GM23338 (cell line): ENCODE measurements around the gene SOHLH1. TPM values are rescaled to one million over a fixed set of nuclear protein-coding genes. Genes with fewer than 3 reads are reported as not detected.

Source experiments
- ATAC-seq: fragments of 200-7000 bp; cut with Tn5 transposase; 3 replicates; pipeline ENCODE4 v1.9.1; 2020
- DNase-seq: peaks from one replicate; pipeline ENCODE4 v3.0.0-alpha.2; 2015; ENCODE audit warnings: low spot score
- H2AFZ ChIP-seq: fragments of 200-600 bp; sonication (generic); 2 replicates; pipeline ENCODE4 v1.8.0; 2016; ENCODE audit warnings: antibody characterized with exemption, mild to moderate bottlenecking, moderate library complexity
- H3F3A ChIP-seq: fragments of 200-600 bp; sonication (generic); replicated peaks from 2 replicates; pipeline ENCODE4 v1.8.0; 2017; ENCODE audit warnings: antibody characterized with exemption, mixed run types, low read depth
- H3K27ac ChIP-seq: fragments of 200-600 bp; sonication (generic); 2 replicates; pipeline ENCODE4 v1.6.1; 2016; ENCODE audit warnings: low read depth
- H3K27me3 ChIP-seq: fragments of 200-600 bp; sonication (generic); 2 replicates; pipeline ENCODE4 v1.8.0; 2016; ENCODE audit warnings: mild to moderate bottlenecking, mixed run types, moderate library complexity; ENCODE audit not compliant: insufficient read depth
- H3K36me3 ChIP-seq: fragments of 200-600 bp; sonication (generic); 2 replicates; pipeline ENCODE4 v1.8.0; 2016; ENCODE audit warnings: mild to moderate bottlenecking; ENCODE audit not compliant: insufficient read depth
- H3K4me1 ChIP-seq: fragments of 200-600 bp; sonication (generic); 2 replicates; pipeline ENCODE4 v1.8.0; 2016; ENCODE audit warnings: mild to moderate bottlenecking, moderate library complexity; ENCODE audit not compliant: insufficient read depth
- H3K4me2 ChIP-seq: fragments of 200-600 bp; sonication (generic); 2 replicates; pipeline ENCODE4 v1.7.1; 2017; ENCODE audit warnings: mixed run types
- H3K4me3 ChIP-seq: fragments of 200-600 bp; sonication (generic); 2 replicates; pipeline ENCODE4 v1.6.1; 2016; ENCODE audit warnings: mixed run types
- H3K79me2 ChIP-seq: fragments of 200-600 bp; sonication (generic); replicated peaks from 2 replicates; pipeline ENCODE4 v1.8.0; 2017; ENCODE audit warnings: mild to moderate bottlenecking; ENCODE audit not compliant: insufficient read depth
- H3K9me2 ChIP-seq: fragments of 200-600 bp; sonication (generic); 2 replicates; pipeline ENCODE4 v1.8.0; 2017; ENCODE audit not compliant: insufficient read depth
- H4K20me1 ChIP-seq: fragments of 200-600 bp; sonication (generic); replicated peaks from 2 replicates; pipeline ENCODE4 v1.8.0; 2017; ENCODE audit warnings: mild to moderate bottlenecking; ENCODE audit not compliant: insufficient read depth
- H3K27ac Mint-ChIP-seq: 2 replicates; pipeline ENCODE4 v1.8.0; 2020; ENCODE audit warnings: inconsistent platforms, mild to moderate bottlenecking, moderate library complexity, mixed read lengths
- H3K27me3 Mint-ChIP-seq: 3 replicates; pipeline ENCODE4 v1.8.0; 2022; ENCODE audit warnings: low read depth, mild to moderate bottlenecking, moderate library complexity, mixed read lengths, inconsistent platforms; ENCODE audit not compliant: insufficient read depth, poor library complexity
- H3K36me3 Mint-ChIP-seq: 3 replicates; pipeline ENCODE4 v1.8.0; 2021; ENCODE audit warnings: low read depth, mild to moderate bottlenecking, inconsistent platforms, moderate library complexity, mixed read lengths
- H3K4me1 Mint-ChIP-seq: 3 replicates; pipeline ENCODE4 v1.8.0; 2020; ENCODE audit warnings: mild to moderate bottlenecking, inconsistent platforms, mixed read lengths
- H3K4me3 Mint-ChIP-seq: 3 replicates; pipeline ENCODE4 v1.8.0; 2021; ENCODE audit warnings: moderate library complexity, mild to moderate bottlenecking, inconsistent platforms, mixed read lengths
- H3K9me3 Mint-ChIP-seq: 3 replicates; pipeline ENCODE4 v1.8.0; 2020; ENCODE audit warnings: moderate library complexity, mild to moderate bottlenecking, inconsistent platforms, mixed read lengths
- CREB1 ChIP-seq: fragments of 250-450 bp; sonication (Bioruptor Pico); IDR thresholded peaks from 2 replicates; pipeline ENCODE4 v1.5.0; 2020; ENCODE audit warnings: low read depth, mild to moderate bottlenecking, moderate library complexity
- EZH2 ChIP-seq: fragments of 200-600 bp; sonication (generic); IDR thresholded peaks from one replicate; pipeline ENCODE4 v1.8.0; 2017; ENCODE audit warnings: antibody characterized with exemption, mild to moderate bottlenecking, low read depth; ENCODE audit not compliant: unreplicated experiment
- EZH2phosphoT487 ChIP-seq: fragments of 200-600 bp; sonication (generic); IDR thresholded peaks from one replicate; pipeline ENCODE4 v1.8.1; 2018; ENCODE audit warnings: antibody characterized with exemption; ENCODE audit not compliant: unreplicated experiment
- JUNB ChIP-seq: IDR thresholded peaks from one replicate; pipeline ENCODE4 v1.6.1; 2016; ENCODE audit warnings: antibody characterized with exemption; ENCODE audit not compliant: unreplicated experiment
- NANOG ChIP-seq: IDR thresholded peaks from 2 replicates; pipeline ENCODE4 v1.6.1; 2016; ENCODE audit warnings: antibody characterized with exemption, borderline replicate concordance
- POLR2AphosphoS5 ChIP-seq: IDR thresholded peaks from 2 replicates; pipeline ENCODE4 v1.6.1; 2016; ENCODE audit warnings: antibody characterized with exemption, low read depth
- STAT1 ChIP-seq: IDR thresholded peaks from one replicate; pipeline ENCODE4 v1.6.1; 2016; ENCODE audit warnings: antibody characterized with exemption; ENCODE audit not compliant: unreplicated experiment
- ZNF114 ChIP-seq: fragments of 250-450 bp; sonication (Bioruptor Pico); IDR thresholded peaks from 2 replicates; pipeline ENCODE4 v1.5.0; 2020; ENCODE audit warnings: mild to moderate bottlenecking, moderate library complexity
- ZNF331 ChIP-seq: fragments of 250-450 bp; sonication (Bioruptor Pico); IDR thresholded peaks from 2 replicates; pipeline ENCODE4 v1.5.0; 2020; ENCODE audit warnings: low read depth, mild to moderate bottlenecking, moderate library complexity
- ZNF462 ChIP-seq: fragments of 250-450 bp; sonication (Bioruptor Pico); IDR thresholded peaks from 2 replicates; pipeline ENCODE4 v1.5.0; 2020; ENCODE audit warnings: mild to moderate bottlenecking, moderate library complexity
- polyA plus RNA-seq: library from polyadenylated mRNA; unstranded; fragments of >200 nt; fragmentation: Nextera tagmentation; extraction: Ambion mirVana; gene quantifications from 2 replicates; pipeline ENCODE4 v1.2.1, GENCODE V29; 2016
- total RNA-seq: library from RNA; depleted of rRNA; stranded (reverse); fragments of >200 nt; shearing (Covaris generic); gene quantifications from 2 replicates; pipeline ENCODE4 v1.2.3, GENCODE V29; 2014
- TF ChIP-seq, protein P1 (sequence below): IDR thresholded peaks from 2 replicates; pipeline ENCODE4 v1.6.1; 2016; ENCODE audit warnings: antibody characterized with exemption
- TF ChIP-seq, protein P2 (sequence below): IDR thresholded peaks from one replicate; pipeline ENCODE4 v1.6.1; 2018; ENCODE audit warnings: antibody characterized with exemption; ENCODE audit not compliant: unreplicated experiment
- TF ChIP-seq, protein P3 (sequence below), 2 experiments: fragments of 200-600 bp in 1 of 2; sonication (generic) in 1 of 2; conservative IDR thresholded peaks; 2 replicates each; pipeline versions ENCODE4 v1.5.1 to v1.6.1; 2016 to 2017; ENCODE audit warnings: antibody characterized with exemption in 2 of 2, low read depth in 2 of 2, mild to moderate bottlenecking in 2 of 2, moderate library complexity in 1 of 2

SOHLH1 gene
- total and polyA plus RNA-seq, 2 experiments from 2014 or later, result 0.21 TPM; not detected in 1

GRCh38 chr9:135689011-135689410 is 10.3 kb downstream of the SOHLH1 start:
- no peak overlapping the region for H3K27ac Mint-ChIP-seq
- no peaks in the 10 kb centered on the region for H3K4me1 Mint-ChIP-seq
- peaks cover 4% of the 10 kb centered on the region for H3K27me3 Mint-ChIP-seq
- H3K4me3 Mint-ChIP-seq, result no peak overlapping the region
- H3K27ac ChIP-seq, result no peak overlapping the region
- no peaks in the 10 kb centered on the region for H3K9me2 ChIP-seq
- H2AFZ ChIP-seq, result no peak overlapping the region
- H3K79me2 ChIP-seq, result no peaks in the 10 kb centered on the region
- ATAC-seq, result no peak
- H3K4me3 ChIP-seq, result no peak overlapping the region
- no peaks in the 10 kb centered on the region for H3K36me3 ChIP-seq
- H3K27me3 ChIP-seq, result no peaks in the 10 kb centered on the region
- H3K9me3 Mint-ChIP-seq, result no peaks in the 10 kb centered on the region
- H3K4me1 ChIP-seq, result no peaks in the 10 kb centered on the region
- no peaks in the 10 kb centered on the region for H3K36me3 Mint-ChIP-seq
- no peak overlapping the region for H3K4me2 ChIP-seq
- TF ChIP-seq EZH2phosphoT487 (no peak), JUNB (no peak), ZNF114 (CRISPR knock-in tag) (no peak), ZNF331 (CRISPR knock-in tag) (no peak), ZNF462 (no peak), EZH2 (no peak), STAT1 (no peak), CREB1 (CRISPR knock-in tag) (no peak), NANOG (no peak), POLR2AphosphoS5 (no peak)
- TF ChIP-seq, protein P1, sequence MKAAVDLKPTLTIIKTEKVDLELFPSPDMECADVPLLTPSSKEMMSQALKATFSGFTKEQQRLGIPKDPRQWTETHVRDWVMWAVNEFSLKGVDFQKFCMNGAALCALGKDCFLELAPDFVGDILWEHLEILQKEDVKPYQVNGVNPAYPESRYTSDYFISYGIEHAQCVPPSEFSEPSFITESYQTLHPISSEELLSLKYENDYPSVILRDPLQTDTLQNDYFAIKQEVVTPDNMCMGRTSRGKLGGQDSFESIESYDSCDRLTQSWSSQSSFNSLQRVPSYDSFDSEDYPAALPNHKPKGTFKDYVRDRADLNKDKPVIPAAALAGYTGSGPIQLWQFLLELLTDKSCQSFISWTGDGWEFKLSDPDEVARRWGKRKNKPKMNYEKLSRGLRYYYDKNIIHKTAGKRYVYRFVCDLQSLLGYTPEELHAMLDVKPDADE, result no peak
- TF ChIP-seq, protein P2, sequence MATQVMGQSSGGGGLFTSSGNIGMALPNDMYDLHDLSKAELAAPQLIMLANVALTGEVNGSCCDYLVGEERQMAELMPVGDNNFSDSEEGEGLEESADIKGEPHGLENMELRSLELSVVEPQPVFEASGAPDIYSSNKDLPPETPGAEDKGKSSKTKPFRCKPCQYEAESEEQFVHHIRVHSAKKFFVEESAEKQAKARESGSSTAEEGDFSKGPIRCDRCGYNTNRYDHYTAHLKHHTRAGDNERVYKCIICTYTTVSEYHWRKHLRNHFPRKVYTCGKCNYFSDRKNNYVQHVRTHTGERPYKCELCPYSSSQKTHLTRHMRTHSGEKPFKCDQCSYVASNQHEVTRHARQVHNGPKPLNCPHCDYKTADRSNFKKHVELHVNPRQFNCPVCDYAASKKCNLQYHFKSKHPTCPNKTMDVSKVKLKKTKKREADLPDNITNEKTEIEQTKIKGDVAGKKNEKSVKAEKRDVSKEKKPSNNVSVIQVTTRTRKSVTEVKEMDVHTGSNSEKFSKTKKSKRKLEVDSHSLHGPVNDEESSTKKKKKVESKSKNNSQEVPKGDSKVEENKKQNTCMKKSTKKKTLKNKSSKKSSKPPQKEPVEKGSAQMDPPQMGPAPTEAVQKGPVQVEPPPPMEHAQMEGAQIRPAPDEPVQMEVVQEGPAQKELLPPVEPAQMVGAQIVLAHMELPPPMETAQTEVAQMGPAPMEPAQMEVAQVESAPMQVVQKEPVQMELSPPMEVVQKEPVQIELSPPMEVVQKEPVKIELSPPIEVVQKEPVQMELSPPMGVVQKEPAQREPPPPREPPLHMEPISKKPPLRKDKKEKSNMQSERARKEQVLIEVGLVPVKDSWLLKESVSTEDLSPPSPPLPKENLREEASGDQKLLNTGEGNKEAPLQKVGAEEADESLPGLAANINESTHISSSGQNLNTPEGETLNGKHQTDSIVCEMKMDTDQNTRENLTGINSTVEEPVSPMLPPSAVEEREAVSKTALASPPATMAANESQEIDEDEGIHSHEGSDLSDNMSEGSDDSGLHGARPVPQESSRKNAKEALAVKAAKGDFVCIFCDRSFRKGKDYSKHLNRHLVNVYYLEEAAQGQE, result no peak
- TF ChIP-seq, protein P3, sequence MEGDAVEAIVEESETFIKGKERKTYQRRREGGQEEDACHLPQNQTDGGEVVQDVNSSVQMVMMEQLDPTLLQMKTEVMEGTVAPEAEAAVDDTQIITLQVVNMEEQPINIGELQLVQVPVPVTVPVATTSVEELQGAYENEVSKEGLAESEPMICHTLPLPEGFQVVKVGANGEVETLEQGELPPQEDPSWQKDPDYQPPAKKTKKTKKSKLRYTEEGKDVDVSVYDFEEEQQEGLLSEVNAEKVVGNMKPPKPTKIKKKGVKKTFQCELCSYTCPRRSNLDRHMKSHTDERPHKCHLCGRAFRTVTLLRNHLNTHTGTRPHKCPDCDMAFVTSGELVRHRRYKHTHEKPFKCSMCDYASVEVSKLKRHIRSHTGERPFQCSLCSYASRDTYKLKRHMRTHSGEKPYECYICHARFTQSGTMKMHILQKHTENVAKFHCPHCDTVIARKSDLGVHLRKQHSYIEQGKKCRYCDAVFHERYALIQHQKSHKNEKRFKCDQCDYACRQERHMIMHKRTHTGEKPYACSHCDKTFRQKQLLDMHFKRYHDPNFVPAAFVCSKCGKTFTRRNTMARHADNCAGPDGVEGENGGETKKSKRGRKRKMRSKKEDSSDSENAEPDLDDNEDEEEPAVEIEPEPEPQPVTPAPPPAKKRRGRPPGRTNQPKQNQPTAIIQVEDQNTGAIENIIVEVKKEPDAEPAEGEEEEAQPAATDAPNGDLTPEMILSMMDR (conservative IDR thresholded peaks at IDR 0.05; ENCODE audit: low read depth in 2 of 2), result no peak
- no peaks in the 10 kb centered on the region for H3F3A ChIP-seq
- no peak for DNase-seq
- H4K20me1 ChIP-seq, result no peaks in the 10 kb centered on the region
